Stimulated activated CD8-positive, alpha-beta memory T cell treated with anti-CD3 and anti-CD28 coated beads, Interleukin-12 subunit alpha, Interleukin-12 subunit beta, amount 100 ng/mL, for 1 hour (primary cell): ENCODE measurements around the gene RPRD2.

ENCODE experiments used
- DNase-seq: peaks from one replicate; pipeline ENCODE4 v3.0.0-alpha.2; 2020; ENCODE audit warnings: low read depth

RPRD2 gene

GRCh38 chr1:150472601-150473200 lies 108.8 kb downstream of the RPRD2 start:
- DNase-seq, result no peak

DNA sequence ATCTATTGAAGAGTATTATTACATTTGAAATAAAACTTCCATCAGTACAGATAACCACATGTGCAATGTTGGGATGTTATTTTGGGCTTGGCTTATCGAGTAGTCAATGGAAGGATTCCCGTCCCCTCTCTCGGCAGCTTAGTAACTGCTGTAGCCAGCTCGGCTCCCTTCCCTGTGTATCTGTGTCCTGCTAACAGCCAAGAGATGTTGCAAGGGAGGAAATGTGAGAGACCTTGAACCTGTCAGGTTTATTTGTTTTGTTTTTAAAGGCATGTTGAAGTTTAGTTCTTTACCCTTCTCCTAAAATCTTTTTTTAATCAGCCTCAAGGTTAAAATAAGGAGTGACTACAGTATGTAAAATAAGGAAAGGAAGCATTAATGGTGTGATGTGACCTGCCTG lies 109.7 kb downstream of the RPRD2 start:
- no peak for DNase-seq

DNA sequence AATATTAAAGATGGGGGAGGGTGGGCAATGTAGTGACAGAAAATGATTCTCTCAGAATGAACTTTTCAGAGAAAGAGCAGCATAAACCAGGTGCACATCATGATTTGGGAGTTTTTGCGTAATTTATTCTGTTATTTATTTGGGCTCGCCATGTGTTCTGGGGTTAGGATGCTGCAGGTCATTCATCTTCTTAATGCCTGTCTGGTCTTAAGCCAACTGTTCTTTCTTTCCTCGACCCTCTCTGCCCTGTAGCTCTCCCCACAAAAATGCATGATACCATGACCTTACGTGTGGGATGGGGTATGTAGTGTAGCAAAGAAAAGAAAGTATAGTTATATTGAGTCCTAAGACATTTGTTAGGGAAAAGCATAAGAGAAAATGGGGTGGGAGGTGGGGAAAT lies 110.9 kb downstream of the RPRD2 start:
- no peak for DNase-seq

DNA sequence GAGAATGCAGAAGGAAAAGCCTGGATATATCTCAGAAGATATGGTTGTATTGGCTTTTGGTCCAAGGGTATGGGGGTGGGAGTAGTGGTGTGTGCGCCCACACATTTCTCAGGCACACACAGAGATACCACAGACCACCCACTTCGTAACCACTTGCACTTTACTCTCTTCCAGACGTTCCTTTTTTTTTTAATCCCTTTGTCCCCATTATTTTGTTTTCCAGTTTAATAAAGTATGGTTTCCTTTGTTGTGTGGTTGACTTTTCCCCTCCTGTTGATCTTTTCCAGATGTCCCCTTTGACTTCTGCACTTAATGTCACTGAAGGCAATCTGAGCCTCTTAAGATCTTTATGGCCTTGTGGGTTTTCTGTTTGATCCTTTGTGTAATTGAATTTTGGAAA lies 112.8 kb downstream of the RPRD2 start:
- DNase-seq, result no peak

DNA sequence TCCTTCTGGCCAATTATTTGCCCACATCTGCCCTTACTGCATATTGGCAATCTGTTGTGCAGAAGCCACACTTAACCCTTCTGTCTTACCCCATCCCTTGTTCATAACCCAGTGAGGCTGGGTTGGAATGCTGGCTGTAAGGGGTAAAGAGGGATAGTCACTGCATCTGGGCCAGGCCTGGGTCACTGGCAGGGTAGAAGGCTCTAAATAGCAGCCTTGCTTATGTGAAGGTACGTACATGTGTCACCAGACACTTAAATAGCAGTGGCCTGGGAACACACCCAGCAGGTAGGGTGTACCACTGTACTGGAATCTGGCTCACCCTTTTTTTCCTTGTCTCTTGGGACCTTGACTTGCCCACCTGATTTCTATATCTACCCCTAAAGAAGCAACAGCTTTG lies 113.4 kb downstream of the RPRD2 start:
- DNase-seq, result no peak

DNA sequence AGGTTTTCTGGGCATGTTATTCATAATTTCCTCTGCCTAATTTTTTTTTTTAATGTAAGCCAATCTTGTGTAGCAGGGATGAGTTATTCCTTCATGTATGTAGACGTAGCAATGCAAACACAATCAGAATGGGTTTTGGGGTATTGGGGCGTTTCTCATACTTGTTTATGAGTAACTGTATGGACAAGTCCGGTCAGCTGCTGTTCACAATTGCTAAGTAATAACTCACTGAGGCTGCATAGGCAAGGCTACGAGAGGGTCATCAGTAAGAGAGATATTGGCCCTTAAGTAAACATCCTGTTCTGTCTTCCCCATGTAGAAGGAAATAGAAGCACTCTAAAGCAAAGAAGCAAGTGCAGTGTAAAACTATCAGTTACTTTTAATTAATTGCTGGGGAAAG lies 113.8 kb downstream of the RPRD2 start:
- DNase-seq, result no peak

DNA sequence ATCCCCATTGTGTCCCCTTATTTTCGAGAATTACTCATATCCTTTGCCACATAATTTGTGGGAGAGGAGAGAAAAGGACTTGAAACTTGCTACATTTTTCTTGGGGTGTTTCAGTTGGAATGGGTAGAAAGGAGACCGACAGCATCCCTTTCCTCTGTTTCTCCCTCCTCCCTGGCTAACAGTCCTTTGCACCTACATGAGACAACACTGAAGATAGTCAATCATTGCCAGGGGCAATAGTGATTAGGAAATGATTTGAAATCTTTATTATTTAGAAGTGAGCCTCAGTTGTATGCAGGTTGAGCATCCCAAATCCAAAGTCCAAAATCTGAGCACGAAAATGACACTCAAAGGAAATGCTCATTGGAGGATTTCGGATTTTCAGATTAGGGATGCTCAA lies 115.4 kb downstream of the RPRD2 start:
- DNase-seq, result no peak

- no peak for DNase-seq
These were observed 116.0 kb downstream of the RPRD2 start for GRCh38 chr1:150479927-150480352.

DNA sequence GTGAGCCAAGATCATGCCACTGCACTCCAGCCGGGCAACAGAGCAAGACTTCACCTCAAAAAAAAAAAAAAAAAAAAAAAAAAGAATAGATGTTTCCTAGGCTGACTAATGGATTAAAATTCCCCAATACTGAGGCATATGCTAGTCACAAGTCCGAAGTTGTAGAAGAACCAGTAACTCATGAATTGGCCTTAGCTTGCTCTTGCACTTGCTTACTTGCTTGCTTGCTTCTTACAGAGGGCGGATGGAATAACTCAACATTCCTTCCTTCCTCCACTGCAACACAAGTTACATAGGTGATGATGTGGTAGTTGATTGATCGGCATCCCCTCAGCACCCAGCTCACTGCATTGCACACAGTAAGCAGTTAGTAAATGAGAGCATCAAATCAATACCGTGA lies 120.5 kb downstream of the RPRD2 start:
- no peak for DNase-seq

DNA sequence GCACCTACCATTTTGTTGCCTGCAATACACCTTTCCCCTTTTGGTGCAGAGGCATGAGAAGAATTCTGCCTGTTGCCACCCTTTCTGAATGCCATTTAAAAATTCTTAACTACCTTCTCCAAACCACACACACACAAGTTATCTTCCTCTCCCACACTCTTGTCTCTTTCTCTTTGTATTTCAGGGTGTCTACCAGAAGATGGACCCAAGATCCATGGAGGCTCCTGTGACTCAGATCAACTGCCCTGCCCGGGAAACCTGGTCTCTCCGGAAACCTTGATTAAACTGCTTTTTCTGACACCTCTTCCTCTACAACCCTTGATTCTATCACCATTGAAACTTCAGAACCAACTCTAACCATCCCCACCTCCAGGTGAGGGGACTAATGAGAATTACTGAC lies 120.9 kb downstream of the RPRD2 start:
- no peak for DNase-seq

DNA sequence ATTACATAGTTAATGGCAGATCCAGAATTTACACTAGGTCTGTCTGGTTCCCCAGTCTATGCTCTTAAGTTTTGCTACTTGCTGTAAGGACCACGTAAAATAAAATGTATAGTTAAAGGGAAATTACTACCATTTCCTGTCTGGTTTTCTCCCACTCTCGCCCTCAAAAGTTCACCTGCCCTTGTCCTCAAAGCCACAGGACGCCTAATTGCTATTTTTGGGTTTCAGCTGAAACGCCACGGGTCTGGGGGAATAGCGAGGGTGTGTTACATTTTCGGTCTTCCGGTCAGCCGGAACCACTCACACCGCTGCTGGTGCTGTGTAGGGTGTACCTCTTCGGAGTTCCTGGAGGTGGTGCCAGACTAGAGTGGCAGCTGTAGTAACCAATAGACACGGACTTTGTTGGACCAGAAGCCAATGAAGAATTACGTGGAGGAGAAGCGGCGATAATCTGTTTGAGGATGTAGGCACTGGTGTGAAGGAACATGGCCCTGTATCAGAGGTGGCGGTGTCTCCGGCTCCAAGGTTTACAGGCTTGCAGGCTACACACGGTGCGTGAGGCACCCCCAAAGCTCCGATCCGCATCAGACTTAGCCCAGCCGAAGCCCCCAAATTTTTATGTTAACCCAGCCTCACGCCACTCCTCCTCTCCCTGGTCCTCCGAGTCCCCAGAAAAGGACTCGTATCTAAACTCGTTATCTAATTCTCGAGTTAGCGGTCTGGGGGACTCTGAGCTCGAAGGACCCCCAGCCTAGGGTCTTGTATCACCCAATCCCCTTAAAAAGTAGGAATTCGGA lies 123.2 kb downstream of the RPRD2 start, which contains the start of gene TARS2:
TSS of gene TARS2 (plus strand) at position 454 of the 797 bp plus-strand sequence. CDS start at position 486, 32 bp downstream.
- DNase-seq, result peak; percentile 88

DNA sequence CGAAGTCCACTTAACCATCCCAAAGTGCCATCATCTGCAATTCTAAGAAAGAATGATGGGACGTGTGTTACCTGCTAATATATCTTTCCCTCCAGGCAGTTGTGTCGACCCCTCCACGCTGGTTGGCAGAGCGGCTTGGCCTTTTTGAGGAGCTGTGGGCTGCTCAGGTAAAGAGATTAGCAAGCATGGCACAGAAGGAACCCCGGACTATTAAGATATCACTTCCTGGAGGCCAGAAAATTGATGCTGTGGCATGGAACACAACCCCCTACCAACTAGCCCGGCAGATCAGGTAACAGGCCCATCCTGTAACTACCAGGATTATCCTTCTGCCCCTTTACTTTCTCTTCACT lies 123.8 kb downstream of the RPRD2 start:
- DNase-seq, result no peak

DNA sequence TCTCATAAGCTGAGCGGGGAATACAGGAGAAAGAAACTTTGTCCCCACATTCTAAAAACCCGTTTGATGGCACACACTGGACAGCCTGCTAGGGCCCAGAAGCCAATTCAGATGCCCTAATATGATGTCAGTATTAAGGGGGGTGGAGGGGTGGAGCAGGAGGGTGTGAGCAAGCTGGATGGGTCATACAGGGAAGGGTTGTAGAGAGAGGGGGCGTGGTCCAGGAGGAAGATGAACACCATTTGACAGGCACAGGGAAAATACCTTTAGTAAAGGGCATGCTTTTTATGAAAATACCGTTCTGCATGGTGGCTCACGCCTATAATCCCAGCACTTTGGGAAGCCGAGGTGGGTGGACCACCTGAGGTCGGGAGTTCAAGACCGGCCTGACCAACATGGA lies 129.2 kb downstream of the RPRD2 start:
- no peak for DNase-seq

DNA sequence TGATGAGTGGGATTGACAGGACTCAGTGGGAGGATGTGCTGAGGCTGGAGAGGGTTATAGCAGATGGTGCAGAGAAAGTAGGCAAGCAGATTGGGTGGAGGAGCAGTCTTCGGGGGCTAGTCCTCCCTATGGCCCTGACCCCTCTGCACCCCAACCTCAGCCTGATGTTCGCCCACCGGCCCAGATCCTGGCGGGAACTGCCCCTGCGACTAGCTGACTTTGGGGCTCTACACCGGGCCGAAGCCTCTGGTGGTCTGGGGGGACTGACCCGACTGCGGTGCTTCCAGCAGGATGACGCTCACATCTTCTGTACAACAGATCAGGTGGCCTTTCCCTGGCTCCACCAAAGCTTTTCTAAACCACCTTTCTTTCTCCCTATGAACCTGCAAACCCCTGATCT lies 134.4 kb downstream of the RPRD2 start:
- DNase-seq, result no peak

- no peak for DNase-seq
These were observed 141.5 kb downstream of the RPRD2 start for GRCh38 chr1:150505431-150505830.

DNA sequence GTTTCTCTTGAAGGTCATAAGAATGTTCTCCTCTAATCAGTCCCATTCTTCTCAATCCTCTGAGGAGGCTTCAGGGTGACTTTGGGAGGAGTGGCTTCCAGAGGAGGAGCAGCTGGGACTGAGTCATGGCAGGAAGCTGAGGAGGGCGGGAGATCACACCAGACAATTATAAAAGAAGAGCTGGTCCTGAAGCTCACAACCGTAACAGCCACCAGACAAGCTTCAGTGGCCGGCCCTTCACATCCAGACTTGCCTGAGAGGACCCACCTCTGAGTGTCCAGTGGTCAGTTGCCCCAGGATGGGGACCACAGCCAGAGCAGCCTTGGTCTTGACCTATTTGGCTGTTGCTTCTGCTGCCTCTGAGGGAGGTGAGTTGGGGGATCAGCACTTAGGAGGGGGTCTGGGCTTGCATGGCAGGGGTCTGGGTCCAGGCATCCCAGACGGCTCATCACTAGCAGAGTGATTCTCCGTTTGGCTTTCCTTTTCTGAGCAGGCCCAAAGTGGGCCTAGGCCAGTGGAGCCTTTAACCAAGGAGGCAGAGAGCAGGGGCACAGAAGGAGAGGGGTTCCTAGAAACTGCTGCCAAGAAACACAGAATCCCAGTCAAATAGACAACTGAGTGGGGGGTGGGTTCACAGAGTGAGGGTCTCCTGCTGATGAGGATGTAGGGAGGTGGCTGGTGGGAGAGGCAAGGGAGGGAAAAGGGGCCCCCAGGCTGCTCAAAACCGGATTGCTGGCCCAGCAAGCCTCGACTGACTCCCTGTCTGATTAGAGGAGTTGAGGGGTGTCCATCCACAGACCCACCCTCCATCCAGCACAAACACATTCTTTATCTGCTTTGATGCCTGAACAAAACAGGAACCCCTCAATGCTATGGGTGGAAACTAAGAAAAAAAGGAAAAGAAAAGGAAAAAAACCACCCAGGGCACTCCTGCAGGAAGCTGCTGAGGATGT lies 144.2 kb downstream of the RPRD2 start, which contains the start of gene ECM1:
TSS of gene ECM1 (plus strand) at position 198 of the 953 bp plus-strand sequence. CDS start at position 299, 101 bp downstream.
- no peak for DNase-seq

- DNase-seq, result no peak
These were observed 145.0 kb downstream of the RPRD2 start for GRCh38 chr1:150508982-150509381.

- DNase-seq, result no peak
These were observed 147.6 kb downstream of the RPRD2 start for GRCh38 chr1:150511551-150511950.

- no peak for DNase-seq
These were observed 148.2 kb downstream of the RPRD2 start for GRCh38 chr1:150511985-150512660.

DNA sequence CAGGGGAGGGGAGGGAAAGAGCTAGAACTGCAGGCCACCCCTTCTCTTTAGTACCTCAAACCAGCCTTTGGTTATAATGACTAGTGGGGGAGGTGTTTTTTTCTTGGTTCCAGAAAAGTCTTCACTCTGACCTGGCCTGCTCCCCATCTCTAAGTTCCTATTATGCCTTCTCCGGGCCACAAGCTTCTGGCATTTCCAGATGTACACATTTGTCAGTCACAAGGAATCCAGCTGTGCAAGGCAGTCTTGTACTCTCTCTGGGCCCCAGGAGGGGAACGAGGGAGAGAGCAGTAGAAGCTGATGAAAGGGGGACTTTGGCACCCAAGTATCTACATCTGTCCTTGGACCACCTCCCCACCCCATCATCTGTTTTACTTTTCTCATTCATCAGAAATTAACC lies 148.9 kb downstream of the RPRD2 start:
- no peak for DNase-seq

GRCh38 chr1:150513351-150513791 lies 149.4 kb downstream of the RPRD2 start:
- DNase-seq, result no peak

DNA sequence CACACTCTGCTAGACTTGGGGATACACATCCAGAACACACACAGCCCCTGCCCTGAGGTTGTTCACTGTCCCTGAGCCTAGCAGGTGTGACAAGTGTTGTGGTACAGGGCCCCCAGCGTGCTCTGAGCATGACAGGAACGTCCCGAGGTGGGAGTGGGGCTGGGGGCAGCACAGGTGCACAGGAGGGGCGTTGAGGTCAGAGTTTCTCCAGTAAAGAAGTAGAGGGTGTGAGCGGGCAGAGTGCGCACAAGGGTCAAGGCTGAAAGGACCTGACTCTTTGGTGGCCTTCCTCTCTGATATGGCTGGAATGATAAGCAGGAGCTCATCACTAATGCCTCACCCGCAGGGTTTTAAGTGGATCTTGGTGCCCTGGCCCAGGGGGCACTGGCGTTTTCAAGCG lies 150.3 kb downstream of the RPRD2 start:
- no peak for DNase-seq
